Activated naive CD8-positive, alpha-beta T cell (primary cell): ENCODE measurements around the gene ANKRD11.
A peak's percentile ranks its signal among the peaks of the same experiment; 100 is the strongest.

Experiments used
- H3K27ac Mint-ChIP-seq: one replicate; pipeline ENCODE4 v1.8.0; 2021; ENCODE audit warnings: mixed read lengths
- H3K27me3 Mint-ChIP-seq: one replicate; pipeline ENCODE4 v1.8.0; 2021; ENCODE audit warnings: mixed read lengths
- H3K36me3 Mint-ChIP-seq: one replicate; pipeline ENCODE4 v1.8.0; 2021; ENCODE audit warnings: mixed read lengths
- H3K4me1 Mint-ChIP-seq: one replicate; pipeline ENCODE4 v1.8.0; 2021; ENCODE audit warnings: low read depth, mixed read lengths
- H3K4me3 Mint-ChIP-seq: one replicate; pipeline ENCODE4 v1.8.0; 2021; ENCODE audit warnings: mild to moderate bottlenecking, mixed read lengths
- H3K9me3 Mint-ChIP-seq: one replicate; pipeline ENCODE4 v1.8.0; 2021; ENCODE audit warnings: low read depth, mixed read lengths

The ANKRD11 gene

DNA sequence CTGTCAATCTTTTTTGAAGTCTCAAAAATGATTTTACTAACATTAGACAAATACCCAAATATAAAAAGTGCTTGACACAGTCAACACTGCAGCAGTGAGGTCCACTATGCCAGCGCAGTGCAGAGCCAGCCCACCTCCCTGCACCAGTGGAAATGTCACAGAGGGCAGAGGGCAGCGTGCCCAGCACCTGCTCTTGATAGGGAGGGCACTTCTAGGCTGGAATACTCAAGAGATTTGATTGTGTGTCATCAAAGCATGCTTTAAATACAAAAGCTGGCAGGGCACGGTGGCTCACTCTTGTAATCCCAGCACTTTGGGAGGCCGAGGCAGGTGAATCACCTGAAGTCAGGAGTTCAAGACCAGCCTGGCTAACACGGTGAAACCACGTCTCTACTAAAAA is 136.0 kb downstream of the ANKRD11 start:
- Mint-ChIP-seq H3K4me1 (peaks cover 96% of the 10 kb centered on the region), H3K27me3 (no peaks in the 10 kb centered on the region), H3K36me3 (peaks cover 7% of the 10 kb centered on the region), H3K4me3 (no peak overlapping the region), H3K27ac (no peak overlapping the region), H3K9me3 (no peaks in the 10 kb centered on the region)

DNA sequence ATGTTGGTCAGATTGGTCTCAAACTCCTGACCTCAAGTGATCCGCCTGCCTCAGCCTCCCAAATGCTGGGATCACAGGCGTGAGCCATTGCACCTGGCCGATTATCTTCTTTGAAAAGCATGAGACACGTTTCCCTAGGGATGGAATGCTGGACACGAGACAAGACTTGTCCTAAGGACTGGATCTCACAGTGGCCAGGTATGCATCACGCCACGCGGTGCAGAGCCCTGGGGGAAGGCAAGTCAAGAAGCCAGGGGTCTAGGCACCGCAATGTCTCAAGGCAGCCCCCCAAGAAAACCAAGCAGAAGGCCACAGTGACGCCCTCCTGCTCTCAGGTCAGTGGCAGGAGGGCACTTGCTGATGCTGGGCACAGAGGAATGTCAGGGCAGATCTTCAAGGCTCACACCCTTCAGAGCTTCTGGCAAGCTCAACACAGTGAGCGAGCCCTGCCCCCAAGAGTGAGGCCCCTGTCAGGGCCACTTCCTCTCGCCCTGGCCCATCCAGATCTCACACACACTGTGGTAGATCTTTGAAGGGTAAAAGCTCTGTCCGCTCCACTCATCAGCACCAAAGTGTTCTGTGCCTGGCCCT is 138.2 kb downstream of the ANKRD11 start:
- Mint-ChIP-seq H3K4me3 (no peak overlapping the region), H3K27ac (peak overlapping the region; percentile 61), H3K9me3 (no peaks in the 10 kb centered on the region), H3K36me3 (peaks cover 7% of the 10 kb centered on the region), H3K4me1 (peaks cover 93% of the 10 kb centered on the region), H3K27me3 (no peaks in the 10 kb centered on the region)

DNA sequence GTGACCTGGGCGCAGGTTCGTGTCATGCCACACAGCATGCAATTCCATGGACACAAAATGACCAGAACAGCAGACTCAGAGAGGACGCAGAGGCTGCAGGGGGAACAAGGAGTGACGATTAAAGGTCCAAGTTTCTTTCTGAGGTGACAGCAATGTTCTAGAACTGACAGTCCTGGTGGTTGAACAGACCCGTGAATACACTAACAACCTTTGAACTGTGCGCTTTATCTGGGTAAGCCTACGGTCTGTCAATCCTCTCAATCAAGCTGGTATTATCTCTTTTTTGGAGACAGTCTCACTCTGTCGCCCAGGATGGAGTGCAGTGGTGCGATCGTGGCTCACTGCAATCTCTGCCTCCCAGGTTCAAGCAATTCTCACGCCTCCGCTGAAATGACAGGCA is 138.7 kb downstream of the ANKRD11 start:
- Mint-ChIP-seq H3K36me3 (peaks cover 5% of the 10 kb centered on the region), H3K9me3 (no peaks in the 10 kb centered on the region), H3K4me3 (no peak overlapping the region), H3K27me3 (no peaks in the 10 kb centered on the region), H3K4me1 (peaks cover 93% of the 10 kb centered on the region), H3K27ac (peak overlapping the region; percentile 88)

DNA sequence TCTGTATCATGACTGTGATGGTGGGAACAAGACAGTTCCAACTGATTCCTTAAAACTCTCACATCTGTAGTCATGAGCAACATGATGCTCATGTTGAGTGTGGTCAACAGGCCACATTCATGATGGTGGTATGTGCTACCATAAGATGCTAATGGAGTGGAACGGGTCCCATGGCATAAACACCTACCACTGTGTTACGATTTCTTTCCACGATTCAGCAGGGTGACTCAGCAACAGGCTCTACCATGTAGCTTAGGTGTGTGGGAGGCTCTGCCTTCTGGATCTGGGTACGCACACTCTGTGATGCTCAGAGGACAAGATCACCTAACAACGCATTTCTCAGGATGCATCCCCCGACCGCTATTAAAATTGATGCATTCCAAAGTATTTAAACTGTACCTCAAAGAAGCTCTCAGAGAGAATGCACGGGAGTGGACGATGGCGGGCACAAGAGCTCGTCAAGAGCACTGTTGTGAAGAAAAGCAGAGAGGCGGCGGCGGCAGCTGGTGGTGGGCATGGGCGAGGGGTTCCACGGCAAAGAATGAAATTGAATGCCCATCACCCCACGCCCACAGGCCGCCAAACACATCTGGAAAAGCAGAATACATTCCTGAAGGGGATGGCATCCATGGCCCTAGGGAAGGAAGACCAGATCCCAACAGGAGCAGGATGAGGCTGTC is 139.5 kb downstream of the ANKRD11 start:
- Mint-ChIP-seq H3K9me3 (no peaks in the 10 kb centered on the region), H3K36me3 (peaks cover 5% of the 10 kb centered on the region), H3K27ac (peak overlapping the region; percentile 88), H3K27me3 (no peaks in the 10 kb centered on the region), H3K4me1 (peaks cover 95% of the 10 kb centered on the region), H3K4me3 (peak overlapping the region; percentile 68)

DNA sequence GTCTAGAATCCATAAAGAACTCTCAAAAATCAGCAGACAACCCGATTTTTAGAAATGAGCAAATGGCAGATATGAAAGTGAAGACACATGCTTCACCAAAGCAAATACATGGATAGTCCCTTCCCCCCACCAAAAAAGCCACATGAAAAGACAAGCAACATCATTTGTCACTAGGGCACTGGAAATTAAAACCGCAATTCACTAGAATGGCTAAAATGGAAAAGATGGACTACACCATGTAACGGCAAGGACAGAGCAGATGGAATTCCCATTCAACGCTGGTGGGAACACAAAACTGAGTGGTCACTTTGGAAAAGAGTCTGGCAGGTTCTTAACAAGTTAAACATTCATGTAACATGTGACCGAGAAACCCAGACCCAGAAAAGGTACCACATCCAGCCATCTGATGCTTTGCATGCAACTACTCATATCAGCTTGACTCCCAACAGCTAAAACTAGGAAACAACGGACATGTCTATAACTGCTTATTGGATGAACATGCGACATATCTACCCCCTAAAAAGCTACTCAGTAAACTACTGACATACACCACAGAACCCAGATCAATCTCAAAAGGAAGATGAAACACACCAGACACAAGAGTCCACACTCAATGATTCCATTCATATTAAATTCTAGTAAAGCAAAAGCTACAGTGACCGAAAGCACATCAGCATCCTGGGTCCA is 140.3 kb downstream of the ANKRD11 start:
- Mint-ChIP-seq H3K4me3 (peak overlapping the region; percentile 68), H3K36me3 (peaks cover 5% of the 10 kb centered on the region), H3K27ac (peak overlapping the region; percentile 83), H3K4me1 (peaks cover 94% of the 10 kb centered on the region), H3K9me3 (no peaks in the 10 kb centered on the region), H3K27me3 (no peaks in the 10 kb centered on the region)

DNA sequence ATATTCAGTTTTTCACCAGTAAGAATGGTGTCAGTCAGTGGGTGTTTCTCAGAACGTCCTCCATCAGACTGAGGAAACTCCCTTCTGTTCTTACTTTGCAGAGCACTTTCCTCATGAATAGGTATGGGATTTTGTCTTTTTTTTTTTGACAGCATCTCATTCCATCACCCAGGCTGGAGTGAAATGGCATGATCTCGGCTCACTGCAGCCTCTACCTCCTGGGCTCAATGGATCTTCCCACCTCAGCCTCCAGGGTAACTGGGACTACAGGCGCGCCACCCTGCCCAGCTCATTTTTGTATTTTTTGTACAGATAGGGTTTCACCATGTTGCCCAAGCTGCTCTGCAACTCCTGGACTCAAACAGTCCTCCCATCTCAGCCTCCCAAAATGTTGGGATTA is 142.6 kb downstream of the ANKRD11 start:
- Mint-ChIP-seq H3K9me3 (no peaks in the 10 kb centered on the region), H3K27ac (peak overlapping the region; percentile 75), H3K27me3 (no peaks in the 10 kb centered on the region), H3K4me1 (peaks cover 93% of the 10 kb centered on the region), H3K36me3 (peaks cover 5% of the 10 kb centered on the region), H3K4me3 (peak overlapping the region; percentile 39)

DNA sequence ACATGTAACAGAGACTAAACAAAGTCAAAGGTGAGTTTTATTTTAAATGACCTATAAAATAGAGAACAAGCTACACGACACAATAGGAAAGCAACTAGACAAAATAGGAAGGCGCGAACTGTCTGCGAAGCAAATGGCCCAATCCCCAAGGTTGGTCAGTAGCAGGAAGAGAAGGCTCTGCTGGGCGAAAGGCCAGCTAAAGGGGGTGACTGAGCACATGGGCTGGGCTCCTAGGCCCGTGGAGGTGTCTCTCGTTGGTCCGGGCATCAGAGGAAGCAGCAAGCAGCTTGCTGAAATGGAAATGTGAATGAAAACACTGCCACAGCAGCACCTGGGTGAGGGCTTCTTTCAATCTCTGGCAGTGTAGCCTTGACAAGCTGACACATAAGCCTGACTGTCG is 143.5 kb downstream of the ANKRD11 start:
- Mint-ChIP-seq H3K27ac (peak overlapping the region; percentile 68), H3K9me3 (no peaks in the 10 kb centered on the region), H3K4me1 (peaks cover 91% of the 10 kb centered on the region), H3K4me3 (peak overlapping the region; percentile 20), H3K27me3 (no peaks in the 10 kb centered on the region), H3K36me3 (peaks cover 5% of the 10 kb centered on the region)

DNA sequence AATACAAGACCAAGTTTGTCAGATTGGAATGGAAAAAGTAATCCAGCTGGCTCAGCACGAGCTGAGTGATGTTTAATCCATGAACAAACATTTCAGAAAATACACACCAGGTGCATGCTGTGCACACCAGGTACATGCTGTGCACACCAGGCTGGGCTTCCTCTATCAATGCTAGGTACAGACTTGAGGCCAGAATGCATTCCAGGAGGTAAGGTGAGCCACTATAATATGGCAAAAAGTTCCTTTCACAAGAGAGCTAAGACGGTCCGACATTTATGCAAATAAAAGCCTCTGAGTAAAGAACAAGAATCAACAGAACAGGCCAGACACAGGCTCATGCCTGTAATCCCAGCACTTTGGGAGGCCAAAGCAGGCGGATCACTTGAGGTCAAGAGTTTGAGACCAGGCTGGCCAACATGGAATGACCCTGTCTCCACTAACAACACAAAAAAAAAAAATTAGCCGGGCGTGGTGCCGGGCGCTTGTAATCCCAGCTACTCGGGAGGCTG is 144.7 kb downstream of the ANKRD11 start:
- no peak overlapping the region for H3K4me3 Mint-ChIP-seq
- H3K27ac Mint-ChIP-seq, result peak overlapping the region; percentile 68
- peaks cover 87% of the 10 kb centered on the region for H3K4me1 Mint-ChIP-seq
- H3K9me3 Mint-ChIP-seq, result no peaks in the 10 kb centered on the region
- peaks cover 5% of the 10 kb centered on the region for H3K36me3 Mint-ChIP-seq
- H3K27me3 Mint-ChIP-seq, result no peaks in the 10 kb centered on the region

DNA sequence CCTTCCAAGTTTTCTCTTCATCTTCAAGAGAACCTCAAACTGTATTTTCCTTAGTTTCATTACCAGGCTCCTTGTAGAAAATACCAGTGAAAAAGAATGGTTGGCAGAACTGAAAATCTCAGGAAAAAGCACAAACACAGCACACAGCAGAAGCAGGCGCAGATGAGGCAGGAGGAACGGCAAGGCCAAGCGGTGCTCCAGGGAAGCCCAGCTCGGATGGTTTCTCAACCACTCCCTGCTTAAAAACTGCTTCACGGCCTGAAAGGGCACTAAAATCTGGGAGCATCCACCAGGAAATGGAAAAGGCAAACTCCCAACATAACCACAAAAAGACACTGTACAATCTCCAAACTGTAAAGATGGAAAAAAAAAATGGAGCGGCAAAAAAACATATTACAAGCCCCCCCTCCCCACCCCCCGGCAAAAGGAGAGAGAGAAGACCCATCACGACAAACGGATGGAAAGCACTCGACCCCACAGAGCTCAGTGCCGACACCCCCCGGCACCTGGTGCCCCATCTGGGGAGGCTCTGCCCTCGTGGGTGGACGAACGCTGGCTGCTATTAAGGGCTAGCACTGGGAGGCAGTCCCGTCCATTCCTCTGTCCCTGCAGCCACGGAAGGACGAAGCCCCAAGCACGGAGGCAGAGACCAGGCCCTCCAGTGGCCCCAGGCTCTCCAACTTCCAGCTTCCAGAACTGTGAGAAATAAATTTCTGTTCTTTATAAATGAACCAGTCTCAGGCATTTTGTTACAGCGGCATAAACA is 145.3 kb downstream of the ANKRD11 start:
- Mint-ChIP-seq H3K4me3 (no peak overlapping the region), H3K4me1 (peaks cover 87% of the 10 kb centered on the region), H3K9me3 (no peaks in the 10 kb centered on the region), H3K36me3 (peaks cover 2% of the 10 kb centered on the region), H3K27ac (no peak overlapping the region), H3K27me3 (no peaks in the 10 kb centered on the region)

DNA sequence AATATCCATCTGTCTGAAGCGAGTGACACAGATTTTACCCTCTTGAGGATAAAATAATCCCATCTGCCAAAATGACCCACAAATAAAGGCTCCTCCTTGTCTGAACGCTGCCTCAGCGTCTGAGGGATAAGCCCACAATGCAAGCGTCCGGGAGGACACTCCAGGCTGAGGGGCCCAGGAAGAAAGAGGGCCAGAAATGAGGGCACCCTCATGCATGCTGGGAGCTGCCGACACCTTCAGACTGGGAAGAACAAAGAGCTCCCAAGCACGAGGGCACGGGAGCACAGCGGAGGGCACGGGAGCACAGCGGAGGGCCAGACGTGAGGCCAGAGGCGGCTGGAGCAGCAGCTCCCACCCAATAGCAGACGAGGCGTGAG is 145.9 kb downstream of the ANKRD11 start:
- no peaks in the 10 kb centered on the region for H3K27me3 Mint-ChIP-seq
- no peaks in the 10 kb centered on the region for H3K9me3 Mint-ChIP-seq
- H3K27ac Mint-ChIP-seq, result peak overlapping the region; percentile 81
- peaks cover under 1% of the 10 kb centered on the region for H3K36me3 Mint-ChIP-seq
- no peak overlapping the region for H3K4me3 Mint-ChIP-seq
- H3K4me1 Mint-ChIP-seq, result peaks cover 87% of the 10 kb centered on the region

DNA sequence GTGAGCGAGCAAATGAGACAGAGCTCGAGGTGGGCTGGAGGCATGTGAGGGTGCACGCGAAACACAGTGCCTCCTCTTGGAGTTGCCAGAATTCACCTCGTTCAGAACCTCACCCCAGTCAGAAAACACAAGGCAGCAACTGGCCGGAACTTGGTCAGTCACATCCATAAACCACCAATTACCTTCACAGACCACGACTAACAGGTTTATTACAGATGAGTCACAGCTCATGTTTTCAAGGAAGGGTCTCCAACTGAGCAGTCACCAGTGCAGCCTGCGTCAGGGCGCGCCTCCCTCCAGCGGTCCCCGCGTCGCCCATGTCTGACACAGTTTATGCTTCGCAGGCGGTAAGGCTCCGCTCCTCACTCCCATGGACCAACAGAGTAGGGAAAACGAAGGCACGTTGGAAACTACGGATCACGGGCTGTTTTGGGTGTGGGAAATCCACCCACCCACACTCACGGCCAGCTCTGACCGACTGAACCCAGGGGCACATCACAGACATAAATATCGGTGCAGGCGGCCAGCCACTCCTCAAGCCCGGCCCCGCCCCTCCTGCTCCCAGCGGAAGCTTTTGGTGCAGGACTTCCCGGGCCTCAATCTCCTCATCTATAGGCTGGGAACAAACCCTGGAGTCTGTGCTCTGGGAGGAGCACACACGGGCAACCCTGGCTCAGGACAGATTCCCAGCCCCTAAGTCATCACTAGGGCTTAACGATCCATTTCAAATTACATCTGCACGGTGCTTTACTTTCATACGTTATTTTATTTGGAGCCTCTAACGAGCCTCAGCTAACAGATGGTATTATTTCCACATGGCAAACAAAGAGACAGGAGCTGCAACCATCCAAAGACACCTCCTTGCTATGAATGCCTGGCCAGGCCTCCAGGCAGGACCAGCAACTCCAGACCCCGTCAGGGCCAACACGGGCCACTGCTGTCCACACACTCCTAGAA is 146.6 kb downstream of the ANKRD11 start:
- Mint-ChIP-seq H3K9me3 (no peaks in the 10 kb centered on the region), H3K4me1 (peaks cover 87% of the 10 kb centered on the region), H3K36me3 (no peaks in the 10 kb centered on the region), H3K27me3 (no peaks in the 10 kb centered on the region), H3K27ac (peak overlapping the region; percentile 81), H3K4me3 (no peak overlapping the region)

DNA sequence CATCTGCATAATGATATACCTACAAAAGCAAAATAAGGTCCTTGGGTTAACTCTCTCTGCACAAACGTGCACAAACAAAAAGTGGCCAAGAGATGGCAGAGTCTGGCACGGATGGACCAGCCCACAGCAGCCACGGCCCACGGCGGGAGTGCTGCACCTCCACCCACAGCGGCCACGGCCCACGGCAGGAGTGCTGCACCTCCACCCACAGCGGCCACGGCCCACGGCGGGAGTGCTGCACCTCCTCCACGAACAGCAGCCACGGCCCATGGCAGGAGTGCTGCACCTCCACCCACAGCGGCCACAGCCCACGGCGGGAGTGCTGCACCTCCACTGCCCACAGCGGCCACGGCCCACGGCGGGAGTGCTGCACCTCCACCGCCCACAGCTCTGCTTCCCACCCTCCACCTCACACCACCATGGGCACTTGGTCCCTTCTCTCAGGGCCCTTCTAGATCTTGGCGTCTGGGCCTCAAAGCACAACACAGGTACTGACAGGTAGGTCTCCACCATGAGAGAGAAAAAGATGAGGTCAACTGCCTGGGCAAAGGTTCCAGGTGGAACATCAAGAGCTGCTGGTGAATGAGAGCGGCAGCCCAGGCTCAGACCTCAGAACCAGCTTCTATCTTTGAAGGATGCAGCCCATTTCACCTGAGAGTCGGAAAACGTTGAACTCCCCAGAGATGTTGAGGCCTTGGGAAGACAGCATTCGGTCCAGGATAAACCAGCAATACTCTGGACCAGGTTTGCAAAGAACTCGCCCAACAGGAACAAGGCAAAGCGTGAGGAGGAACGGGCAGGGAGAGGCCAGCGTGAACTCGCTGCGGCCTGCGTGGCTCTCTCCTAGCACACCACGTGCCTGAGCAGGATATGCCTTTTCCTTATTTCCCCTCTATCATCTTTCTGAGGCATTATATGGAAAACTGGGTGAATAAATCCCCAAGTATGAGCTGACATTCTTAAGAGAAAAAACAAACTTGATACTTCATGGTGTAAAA is 148.4 kb downstream of the ANKRD11 start:
- Mint-ChIP-seq H3K27ac (peak overlapping the region; percentile 50), H3K27me3 (no peaks in the 10 kb centered on the region), H3K4me1 (peaks cover 78% of the 10 kb centered on the region), H3K9me3 (no peaks in the 10 kb centered on the region), H3K36me3 (no peaks in the 10 kb centered on the region), H3K4me3 (peak overlapping the region; percentile 23)

DNA sequence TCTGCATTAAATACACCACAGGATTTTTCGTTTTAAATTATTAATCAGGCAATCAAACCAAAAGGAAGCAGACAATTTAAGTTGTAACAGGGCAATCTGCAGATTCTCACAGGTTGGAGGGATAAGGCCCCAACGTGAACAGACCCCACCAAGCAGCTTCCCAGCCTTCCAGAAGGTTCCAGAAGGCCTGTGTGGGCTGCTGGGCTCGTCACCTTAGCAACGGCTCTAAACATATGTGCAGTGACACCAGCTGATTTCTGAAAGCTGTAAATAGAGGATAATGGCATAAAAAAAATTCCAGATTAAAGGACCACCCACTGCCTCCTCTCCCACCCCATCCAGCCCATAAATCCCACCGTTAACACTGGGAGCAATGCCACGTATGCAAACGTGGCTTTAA is 149.1 kb downstream of the ANKRD11 start:
- Mint-ChIP-seq H3K27me3 (no peaks in the 10 kb centered on the region), H3K4me1 (peaks cover 77% of the 10 kb centered on the region), H3K9me3 (no peaks in the 10 kb centered on the region), H3K27ac (peak overlapping the region; percentile 80), H3K4me3 (peak overlapping the region; percentile 23), H3K36me3 (no peaks in the 10 kb centered on the region)
